GM12878 (cell line): ENCODE data around the gene PARM1. TPM values are rescaled to one million over a fixed set of nuclear protein-coding genes. Genes with fewer than 3 reads are reported as not detected.

ENCODE experiments used
- ATAC-seq: fragments of 200-7000 bp; cut with Tn5 transposase; 3 replicates; pipeline ENCODE4 v1.9.1; 2020; ENCODE audit warnings: mild to moderate bottlenecking, moderate library complexity
- BruUV-seq: library from RNA; stranded (reverse); fragments of 400-500 nt; replicated peaks from 2 replicates; lab custom pipeline; 2021; lab: Mats Ljungman, UMichigan
- CTCF ChIA-PET: fragments of 300-600 bp; sonication (Branson Sonifier 250); formaldehyde crosslinking; extraction: SDS; loops from one replicate; lab custom pipeline; 2021; ENCODE audit warnings: inconsistent platforms; lab: Yijun Ruan, JAX
- POLR2A ChIA-PET: fragments of 350-600 bp; formaldehyde crosslinking; extraction: SDS; loops from one replicate; lab custom pipeline; 2021; ENCODE audit warnings: inconsistent platforms; lab: Charles Lee
- RAD21 ChIA-PET: fragments of 300-600 bp; sonication (Branson Sonifier 250); formaldehyde crosslinking; loops from one replicate; lab custom pipeline; 2023; ENCODE audit warnings: antibody characterized with exemption; ENCODE audit not compliant: unreplicated experiment; lab: Charles Lee
- SMC1A ChIA-PET: fragments of 300-600 bp; sonication (Branson Sonifier 250); formaldehyde crosslinking; loops from one replicate; lab custom pipeline; 2023; ENCODE audit not compliant: unreplicated experiment, uncharacterized antibody; lab: Charles Lee
- DNase-seq: peaks from one replicate; pipeline ENCODE4 v3.0.0-alpha.2; 2011; ENCODE audit warnings: low read depth, low spot score
- FAIRE-seq: peaks from 3 replicates; lab custom pipeline; 2011; peaks lifted over from hg19 to GRCh38; lab: Jason Lieb, UNC
- H2AFZ ChIP-seq: 2 replicates; pipeline ENCODE4 v1.6.0; 2011; ENCODE audit warnings: low read depth, low read length, control low read depth; ENCODE audit not compliant: control insufficient read depth
- H3K27ac ChIP-seq: 2 replicates; pipeline ENCODE4 v1.5.1; 2011; ENCODE audit warnings: control low read depth; ENCODE audit not compliant: control insufficient read depth, insufficient read depth
- H3K27me3 ChIP-seq, 2 experiments: replicated peaks in 1 of 2; 2 replicates each; pipeline versions ENCODE4 v1.6.0 to v1.6.1; 2011; ENCODE audit warnings: low read length in 1 of 2; ENCODE audit not compliant: control insufficient read depth in 2 of 2, insufficient read depth in 2 of 2
- H3K36me3 ChIP-seq, 2 experiments: 2 replicates each; pipeline ENCODE4 v1.5.1; 2011; ENCODE audit warnings: low read length in 1 of 2; ENCODE audit not compliant: control insufficient read depth in 2 of 2, insufficient read depth in 2 of 2
- H3K4me1 ChIP-seq: 2 replicates; pipeline ENCODE4 v1.6.1; 2011; ENCODE audit warnings: mild to moderate bottlenecking, low read length, moderate library complexity, mixed read lengths; ENCODE audit not compliant: control insufficient read depth, insufficient read depth
- H3K4me2 ChIP-seq: 2 replicates; pipeline ENCODE4 v1.6.0; 2011; ENCODE audit warnings: control low read depth; ENCODE audit not compliant: control insufficient read depth, insufficient read depth
- H3K4me3 ChIP-seq: fragments of 200-600 bp; sonication (generic); 2 replicates; pipeline ENCODE4 v1.5.1; 2016
- H3K79me2 ChIP-seq: 2 replicates; pipeline ENCODE4 v1.6.0; 2011; ENCODE audit warnings: low read length; ENCODE audit not compliant: control insufficient read depth, insufficient read depth
- H3K9ac ChIP-seq: 2 replicates; pipeline ENCODE4 v1.8.0; 2011; ENCODE audit warnings: low read length, control low read depth, mixed read lengths; ENCODE audit not compliant: control insufficient read depth, insufficient read depth
- H3K9me3 ChIP-seq: replicated peaks from 3 replicates; pipeline ENCODE4 v1.5.1; 2011; ENCODE audit warnings: mild to moderate bottlenecking, low read length; ENCODE audit not compliant: control insufficient read depth, insufficient read depth
- H4K20me1 ChIP-seq: 2 replicates; pipeline ENCODE4 v1.6.0; 2011; ENCODE audit not compliant: control insufficient read depth, insufficient read depth
- BMI1 ChIP-seq: fragments of 450-650 bp; IDR thresholded peaks from 2 replicates; pipeline ENCODE4 v1.6.1; 2016; ENCODE audit warnings: mild to moderate bottlenecking, moderate library complexity, borderline replicate concordance
- CTCF ChIP-seq, 3 experiments: IDR thresholded peaks in 2 of 3; conservative IDR thresholded peaks in 1 of 3; 2 replicates each; pipeline ENCODE4 v1.5.1; 2011; ENCODE audit warnings: low read depth in 3 of 3, low read length in 3 of 3, mild to moderate bottlenecking in 3 of 3, control low read depth in 2 of 3, moderate library complexity in 2 of 3, inconsistent platforms in 1 of 3, mixed read lengths in 1 of 3; ENCODE audit not compliant: control insufficient read depth in 2 of 3, insufficient read depth in 1 of 3; ENCODE audit errors: extremely low read depth in 1 of 3
- HCFC1 ChIP-seq: fragments of 150-350 bp; IDR thresholded peaks from 2 replicates; pipeline ENCODE4 v1.6.1; 2014; ENCODE audit warnings: low read length
- PBX3 ChIP-seq: IDR thresholded peaks from 2 replicates; pipeline ENCODE4 v1.6.1; 2011; ENCODE audit warnings: mild to moderate bottlenecking, low read depth, low read length, moderate library complexity; ENCODE audit not compliant: insufficient replicate concordance
- SMC3 ChIP-seq: IDR thresholded peaks from 2 replicates; pipeline ENCODE4 v1.6.1; 2011; ENCODE audit warnings: low read length, improper control_type of control experiment, borderline replicate concordance
- STAT1 ChIP-seq: fragments of 450-650 bp; conservative IDR thresholded peaks from 2 replicates; pipeline ENCODE4 v1.6.1; 2014; ENCODE audit warnings: antibody characterized with exemption, mild to moderate bottlenecking
- ZBED1 ChIP-seq: IDR thresholded peaks from 2 replicates; pipeline ENCODE4 v1.6.1; 2016; ENCODE audit warnings: borderline replicate concordance
- ZBTB40 ChIP-seq: fragments of 450-650 bp; IDR thresholded peaks from 2 replicates; pipeline ENCODE4 v1.6.1; 2016; ENCODE audit warnings: mild to moderate bottlenecking, moderate library complexity, borderline replicate concordance
- ZNF207 ChIP-seq: fragments of 450-650 bp; IDR thresholded peaks from 2 replicates; pipeline ENCODE4 v1.6.1; 2014; ENCODE audit warnings: antibody characterized with exemption, mild to moderate bottlenecking, borderline replicate concordance
- ZZZ3 ChIP-seq: IDR thresholded peaks from 2 replicates; pipeline ENCODE4 v1.6.1; 2011; ENCODE audit warnings: low read depth; ENCODE audit not compliant: control insufficient read depth, insufficient read length
- WGBS: methylation state at CpG from one replicate; pipeline ENCODE4 v1.1.6; 2016; ENCODE audit warnings: low lambda C conversion rate; ENCODE audit not compliant: insufficient replicate concordance, insufficient coverage; ENCODE audit errors: missing lambda C conversion rate; 5-methylcytosine and 5-hydroxymethylcytosine counted together
- in situ Hi-C: fragments of 300-500 bp; cut with MboI; formaldehyde crosslinking; loops from 9 replicates; pipeline ENCODE4 v1.14.3; 2018; ENCODE audit warnings: mixed read lengths
- intact Hi-C: fragments of 100-400 bp; cut with micrococcal nuclease; formaldehyde crosslinking; loops from one replicate; pipeline ENCODE4 v1.14.2; 2022; ENCODE audit not compliant: unreplicated experiment
- polyA plus RNA-seq, 11 experiments: library from polyadenylated mRNA; depleted of rRNA in 4 of 11; unstranded in 6 of 11; stranded (reverse) in 5 of 11; fragments of >200 nt; fragmentation: Nextera tagmentation in 4 of 11; fragmentation: Illumina TruSeq in 1 of 11; extraction: Ambion mirVana in 4 of 11; extraction: Trizol in 1 of 11; gene quantifications; 1 replicate in 1 of 11; 2 replicates in 10 of 11; pipeline versions ENCODE4 v1.2.1 to v1.2.3, GENCODE V29; 2011 to 2016; ENCODE audit warnings: inconsistent platforms in 2 of 11, missing spikeins in 2 of 11, low read depth in 1 of 11
- total RNA-seq, 4 experiments: library from RNA; depleted of rRNA in 3 of 4; stranded (reverse); fragments of >200 nt in 3 of 4; fragmentation: Illumina TruSeq in 1 of 4; extraction: Trizol in 1 of 4; gene quantifications; 2 replicates each; pipeline versions ENCODE4 v1.2.1 to v1.2.3, GENCODE V29; 2013 to 2021

Gene PARM1
- total and polyA plus RNA-seq, 10 of the 15 experiments (the other 5 are each of a cell fraction or from before 2014, with no cell fraction given): 13.9 to 56.2 (median 41.3) TPM

GRCh38 chr4:75001871-75002270, 69.0 kb downstream of the PARM1 start:
- H3K27ac ChIP-seq: no peak overlapping the region
- no peaks in the 10 kb centered on the region for H3K79me2 ChIP-seq
- peaks cover 10% of the 10 kb centered on the region; the same call in 1 of the 2 replicates for H3K4me1 ChIP-seq
- ATAC-seq (no peak), FAIRE-seq (no peak), DNase-seq (no peak)
- ChIA-PET POLR2A (no interaction called here), CTCF (no interaction called here), RAD21 (no interaction called here), SMC1A (no interaction called here)
- H3K36me3 ChIP-seq: no peaks in the 10 kb centered on the region
- H3K9ac ChIP-seq: no peak overlapping the region
- BruUV-seq: no TSS peak
- no peak overlapping the region for H2AFZ ChIP-seq
- intact Hi-C loops: no loop called here
- no peak overlapping the region for H3K4me2 ChIP-seq
- H3K4me3 ChIP-seq: no peak overlapping the region
- no peaks in the 10 kb centered on the region; the same call in 2 of the 3 replicates for H3K9me3 ChIP-seq
- no peaks in the 10 kb centered on the region for H4K20me1 ChIP-seq
- H3K27me3 ChIP-seq: no peaks in the 10 kb centered on the region
- in situ Hi-C loops: no loop called here
- WGBS: 57% methylated on average over 2 of the region's 2 CpGs
- TF ChIP-seq ZBED1 (no peak), ZBTB40 (no peak), CTCF (IDR thresholded peaks at IDR 0.05 in 2 of 3, conservative IDR thresholded peaks at IDR 0.05 in 1 of 3; ENCODE audit: control insufficient read depth in 2 of 3, extremely low read depth in 1 of 3, insufficient read depth in 1 of 3, low read depth in 3 of 3, low read length in 3 of 3) (no peak), HCFC1 (no peak), ZZZ3 (no peak), SMC3 (no peak), ZNF207 (no peak), STAT1 (no peak), PBX3 (no peak), BMI1 (no peak)
